Lower leg skin (tissue), 4 donors: ENCODE results near the gene BICD2. TPM values are rescaled to one million over a fixed set of nuclear protein-coding genes. Genes with fewer than 3 reads are reported as not detected.

ENCODE experiments used
- DNase-seq, 2 donors: peaks; one replicate each; pipeline ENCODE4 v3.0.0-alpha.2; 2019; ENCODE audit warnings: low spot score in 2 of 2
- H3K4me3 ChIP-seq: fragments of 200-600 bp; sonication (generic); 2 replicates; pipeline ENCODE4 v1.5.1; 2017; ENCODE audit warnings: mild to moderate bottlenecking, low read depth; ENCODE audit not compliant: poor library complexity, severe bottlenecking
- CTCF ChIP-seq, 3 donors: fragments of 450-650 bp; IDR thresholded peaks; one replicate each; pipeline ENCODE4 v1.5.1; 2016; ENCODE audit warnings: antibody characterized with exemption in 3 of 3, mild to moderate bottlenecking in 3 of 3, moderate library complexity in 2 of 3
- POLR2A ChIP-seq, 2 donors: fragments of 450-650 bp; IDR thresholded peaks; one replicate each; pipeline ENCODE4 v1.6.1; 2016 to 2017; ENCODE audit warnings: antibody characterized with exemption in 2 of 2, mild to moderate bottlenecking in 1 of 2, moderate library complexity in 1 of 2
- WGBS, 2 donors: methylation state at CpG; one replicate each; pipeline ENCODE4 v1.1.5; 2018; 5-methylcytosine and 5-hydroxymethylcytosine counted together
- intact Hi-C: fragments of 100-400 bp; cut with DNase I; formaldehyde crosslinking; loops from one replicate; pipeline ENCODE4 v1.15.0; 2023; ENCODE audit warnings: low total_unique reads
- total RNA-seq, 4 donors: library from RNA; depleted of rRNA; stranded (reverse); fragments of >200 nt; gene quantifications; one replicate each; pipeline ENCODE4 v1.1.0, GENCODE V29; 2016

BICD2 gene
- total RNA-seq, 4 donors from 2014 or later, result 177 to 182 (median 180) TPM

- 61 to 64% methylated on average over 13 to 16 of the region's 16 CpGs for WGBS, 2 donors
- intact Hi-C loops, result no loop called here
- no peak overlapping the region for H3K4me3 ChIP-seq
- TF ChIP-seq POLR2A (IDR thresholded peaks at IDR 0.05) (no peak), CTCF (IDR thresholded peaks at IDR 0.05) (no peak)
- peak; percentile 13 to 52 for DNase-seq
Measured at GRCh38 chr9:92722386-92723298, 42.0 kb downstream of the BICD2 start.

- peak in 1 of 2 donors; percentile 76 for DNase-seq
- intact Hi-C loops, result no loop called here
- WGBS, 2 donors, result 85 to 88% methylated on average over 7 of the region's 7 CpGs
- TF ChIP-seq POLR2A (IDR thresholded peaks at IDR 0.05) (no peak), CTCF (IDR thresholded peaks at IDR 0.05) (no peak)
- H3K4me3 ChIP-seq, result no peak overlapping the region
Measured at GRCh38 chr9:92721548-92721947, 43.1 kb downstream of the BICD2 start.

GRCh38 chr9:92720807-92721535 is 43.7 kb downstream of the BICD2 start:
- no peak overlapping the region for H3K4me3 ChIP-seq
- intact Hi-C loops, result no loop called here
- TF ChIP-seq CTCF (IDR thresholded peaks at IDR 0.05), result no peak
- TF ChIP-seq POLR2A (IDR thresholded peaks at IDR 0.05), result no peak
- WGBS, 2 donors, result 79 to 85% methylated on average over 8 of the region's 8 CpGs
- DNase-seq, result peak in 1 of 2 donors; percentile 76

GRCh38 chr9:92720209-92720765 is 44.3 kb downstream of the BICD2 start:
- TF ChIP-seq POLR2A (IDR thresholded peaks at IDR 0.05), result no peak
- TF ChIP-seq CTCF (IDR thresholded peaks at IDR 0.05), result no peak
- H3K4me3 ChIP-seq, result no peak overlapping the region
- peak in 1 of 2 donors; percentile 82 for DNase-seq
- 94 to 95% methylated on average over 24 of the region's 24 CpGs for WGBS, 2 donors
- intact Hi-C loops, result no loop called here

- intact Hi-C loops, result loop anchor here (5.0 kb wide), 1 partner anchor 73 kb away; no protein-coding TSS in a partner anchor
- no peak overlapping the region for H3K4me3 ChIP-seq
- peak in 1 of 2 donors; percentile 77 for DNase-seq
- TF ChIP-seq POLR2A (IDR thresholded peaks at IDR 0.05) (no peak), CTCF (IDR thresholded peaks at IDR 0.05) (no peak)
- 87 to 91% methylated on average over 30 to 34 of the region's 34 CpGs for WGBS, 2 donors
Measured at GRCh38 chr9:92719028-92719647, 45.5 kb downstream of the BICD2 start.
